Activated CD8-positive, alpha-beta T cell treated with anti-CD3 and anti-CD28 coated beads for 36 hours (primary cell): ENCODE measurements around the gene ENO4. TPM values are rescaled to one million over a fixed set of nuclear protein-coding genes. Genes with fewer than 3 reads are reported as not detected.

Experiments
- ATAC-seq: fragments of 200-7000 bp; cut with Tn5 transposase; one replicate; pipeline ENCODE4 v1.10.0; 2021; ENCODE audit warnings: mild to moderate bottlenecking, moderate library complexity
- CTCF ChIA-PET: fragments of 350-600 bp; sonication (Branson Sonifier 250); formaldehyde crosslinking; loops from one replicate; lab custom pipeline; 2021; ENCODE audit warnings: antibody characterized with exemption; lab: Charles Lee
- POLR2A ChIA-PET: fragments of 350-600 bp; sonication (Branson Sonifier 250); formaldehyde crosslinking; loops from one replicate; lab custom pipeline; 2021; ENCODE audit warnings: antibody characterized with exemption; lab: Charles Lee
- DNase-seq: peaks from one replicate; pipeline ENCODE4 v3.0.0-alpha.2; 2020
- H3K27ac Mint-ChIP-seq: one replicate; pipeline ENCODE4 v1.8.0; 2021; ENCODE audit warnings: mild to moderate bottlenecking, mixed read lengths
- H3K27me3 Mint-ChIP-seq: one replicate; pipeline ENCODE4 v1.8.0; 2021; ENCODE audit warnings: mixed read lengths
- H3K36me3 Mint-ChIP-seq: one replicate; pipeline ENCODE4 v1.8.0; 2021; ENCODE audit warnings: low read depth, mixed read lengths
- H3K4me1 Mint-ChIP-seq: one replicate; pipeline ENCODE4 v1.8.0; 2021; ENCODE audit warnings: low read depth, mixed read lengths
- H3K4me3 Mint-ChIP-seq: one replicate; pipeline ENCODE4 v1.8.0; 2021; ENCODE audit warnings: mild to moderate bottlenecking, moderate library complexity, mixed read lengths
- H3K9me3 Mint-ChIP-seq: one replicate; pipeline ENCODE4 v1.8.0; 2021; ENCODE audit warnings: mixed read lengths
- CTCF ChIP-seq: fragments of 200-600 bp; IDR thresholded peaks from one replicate; pipeline ENCODE4 v1.8.0; 2022; ENCODE audit warnings: antibody characterized with exemption, mild to moderate bottlenecking
- intact Hi-C: fragments of 100-400 bp; cut with micrococcal nuclease; formaldehyde crosslinking; loops from one replicate; pipeline ENCODE4 v1.10.0; 2022
- total RNA-seq, 2 experiments: library from RNA; stranded (reverse); gene quantifications; one replicate each; pipeline ENCODE4 v1.2.3, GENCODE V29; 2021

Gene ENO4
- total RNA-seq, 2 experiments from 2014 or later, result not detected

- H3K36me3 Mint-ChIP-seq, result no peaks in the 10 kb centered on the region
- H3K4me3 Mint-ChIP-seq, result no peak overlapping the region
- H3K27me3 Mint-ChIP-seq, result peaks cover 5% of the 10 kb centered on the region
- ATAC-seq (no peak), DNase-seq (no peak)
- ChIA-PET POLR2A (interaction anchor here (0.6 kb wide), 1 partner anchor 45 kb away, joined by 7 read pairs; no protein-coding TSS in a partner anchor), CTCF (no interaction called here)
- no peak overlapping the region for H3K27ac Mint-ChIP-seq
- intact Hi-C loops, result no loop called here
- no peaks in the 10 kb centered on the region for H3K4me1 Mint-ChIP-seq
- no peak for TF ChIP-seq CTCF
- no peaks in the 10 kb centered on the region for H3K9me3 Mint-ChIP-seq
Measured at GRCh38 chr10:116917481-116917880, 68.2 kb downstream of the ENO4 start.

- Mint-ChIP-seq H3K4me1 (no peaks in the 10 kb centered on the region), H3K4me3 (no peak overlapping the region), H3K27ac (no peak overlapping the region), H3K36me3 (no peaks in the 10 kb centered on the region), H3K9me3 (no peaks in the 10 kb centered on the region), H3K27me3 (peaks cover 5% of the 10 kb centered on the region)
- TF ChIP-seq CTCF, result no peak
- DNase-seq, result no peak
- intact Hi-C loops, result no loop called here
- no peak for ATAC-seq
- ChIA-PET POLR2A (no interaction called here), CTCF (no interaction called here)
Measured at GRCh38 chr10:116918583-116918982, 69.3 kb downstream of the ENO4 start.

GRCh38 chr10:116919164-116919563 is 69.9 kb downstream of the ENO4 start:
- H3K9me3 Mint-ChIP-seq, result no peaks in the 10 kb centered on the region
- no peak for TF ChIP-seq CTCF
- CTCF ChIA-PET, result no interaction called here
- intact Hi-C loops, result no loop called here
- no peaks in the 10 kb centered on the region for H3K36me3 Mint-ChIP-seq
- POLR2A ChIA-PET, result no interaction called here
- no peak overlapping the region for H3K4me3 Mint-ChIP-seq
- no peak overlapping the region for H3K27ac Mint-ChIP-seq
- H3K27me3 Mint-ChIP-seq, result peaks cover 3% of the 10 kb centered on the region
- DNase-seq (no peak), ATAC-seq (no peak)
- H3K4me1 Mint-ChIP-seq, result no peaks in the 10 kb centered on the region

- no peak for DNase-seq
- H3K4me3 Mint-ChIP-seq, result no peak overlapping the region
- intact Hi-C loops, result no loop called here
- no peaks in the 10 kb centered on the region for H3K36me3 Mint-ChIP-seq
- TF ChIP-seq CTCF, result no peak
- H3K9me3 Mint-ChIP-seq, result no peaks in the 10 kb centered on the region
- no peak for ATAC-seq
- no peak overlapping the region for H3K27ac Mint-ChIP-seq
- peaks cover 3% of the 10 kb centered on the region for H3K27me3 Mint-ChIP-seq
- POLR2A ChIA-PET, result no interaction called here
- CTCF ChIA-PET, result no interaction called here
- H3K4me1 Mint-ChIP-seq, result no peaks in the 10 kb centered on the region
Measured at GRCh38 chr10:116919706-116920105, 70.4 kb downstream of the ENO4 start.

GRCh38 chr10:116925056-116925455 is 75.8 kb downstream of the ENO4 start:
- Mint-ChIP-seq H3K27ac (no peak overlapping the region), H3K36me3 (no peaks in the 10 kb centered on the region), H3K9me3 (no peaks in the 10 kb centered on the region), H3K4me3 (no peak overlapping the region), H3K4me1 (no peaks in the 10 kb centered on the region), H3K27me3 (no peaks in the 10 kb centered on the region)
- ChIA-PET CTCF (no interaction called here), POLR2A (no interaction called here)
- no peak for TF ChIP-seq CTCF
- ATAC-seq, result no peak
- DNase-seq, result no peak
- intact Hi-C loops, result no loop called here
